HFF-Myc (cell line): ENCODE results near the gene NPR3.

Experiments
- DNase-seq: peaks from one replicate; pipeline ENCODE4 v3.0.0-alpha.2; 2011; ENCODE audit warnings: low read depth; ENCODE audit errors: extremely low read depth
- H3K4me3 ChIP-seq: replicated peaks from 2 replicates; pipeline ENCODE4 v1.5.1; 2011; ENCODE audit warnings: low read depth, mild to moderate bottlenecking, control low read depth, low read length
- TF ChIP-seq, protein P1 (sequence below): IDR thresholded peaks from 2 replicates; pipeline ENCODE4 v1.5.1; 2012; ENCODE audit warnings: mild to moderate bottlenecking, low read depth, low read length, control low read depth; ENCODE audit errors: missing control alignments

Gene NPR3

GRCh38 chr5:32711362-32711680 lies 200 bp downstream of the NPR3 start:
- H3K4me3 ChIP-seq = peak overlapping the region; percentile 40
- TF ChIP-seq, protein P1, sequence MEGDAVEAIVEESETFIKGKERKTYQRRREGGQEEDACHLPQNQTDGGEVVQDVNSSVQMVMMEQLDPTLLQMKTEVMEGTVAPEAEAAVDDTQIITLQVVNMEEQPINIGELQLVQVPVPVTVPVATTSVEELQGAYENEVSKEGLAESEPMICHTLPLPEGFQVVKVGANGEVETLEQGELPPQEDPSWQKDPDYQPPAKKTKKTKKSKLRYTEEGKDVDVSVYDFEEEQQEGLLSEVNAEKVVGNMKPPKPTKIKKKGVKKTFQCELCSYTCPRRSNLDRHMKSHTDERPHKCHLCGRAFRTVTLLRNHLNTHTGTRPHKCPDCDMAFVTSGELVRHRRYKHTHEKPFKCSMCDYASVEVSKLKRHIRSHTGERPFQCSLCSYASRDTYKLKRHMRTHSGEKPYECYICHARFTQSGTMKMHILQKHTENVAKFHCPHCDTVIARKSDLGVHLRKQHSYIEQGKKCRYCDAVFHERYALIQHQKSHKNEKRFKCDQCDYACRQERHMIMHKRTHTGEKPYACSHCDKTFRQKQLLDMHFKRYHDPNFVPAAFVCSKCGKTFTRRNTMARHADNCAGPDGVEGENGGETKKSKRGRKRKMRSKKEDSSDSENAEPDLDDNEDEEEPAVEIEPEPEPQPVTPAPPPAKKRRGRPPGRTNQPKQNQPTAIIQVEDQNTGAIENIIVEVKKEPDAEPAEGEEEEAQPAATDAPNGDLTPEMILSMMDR = no peak
- DNase-seq = no peak

DNA sequence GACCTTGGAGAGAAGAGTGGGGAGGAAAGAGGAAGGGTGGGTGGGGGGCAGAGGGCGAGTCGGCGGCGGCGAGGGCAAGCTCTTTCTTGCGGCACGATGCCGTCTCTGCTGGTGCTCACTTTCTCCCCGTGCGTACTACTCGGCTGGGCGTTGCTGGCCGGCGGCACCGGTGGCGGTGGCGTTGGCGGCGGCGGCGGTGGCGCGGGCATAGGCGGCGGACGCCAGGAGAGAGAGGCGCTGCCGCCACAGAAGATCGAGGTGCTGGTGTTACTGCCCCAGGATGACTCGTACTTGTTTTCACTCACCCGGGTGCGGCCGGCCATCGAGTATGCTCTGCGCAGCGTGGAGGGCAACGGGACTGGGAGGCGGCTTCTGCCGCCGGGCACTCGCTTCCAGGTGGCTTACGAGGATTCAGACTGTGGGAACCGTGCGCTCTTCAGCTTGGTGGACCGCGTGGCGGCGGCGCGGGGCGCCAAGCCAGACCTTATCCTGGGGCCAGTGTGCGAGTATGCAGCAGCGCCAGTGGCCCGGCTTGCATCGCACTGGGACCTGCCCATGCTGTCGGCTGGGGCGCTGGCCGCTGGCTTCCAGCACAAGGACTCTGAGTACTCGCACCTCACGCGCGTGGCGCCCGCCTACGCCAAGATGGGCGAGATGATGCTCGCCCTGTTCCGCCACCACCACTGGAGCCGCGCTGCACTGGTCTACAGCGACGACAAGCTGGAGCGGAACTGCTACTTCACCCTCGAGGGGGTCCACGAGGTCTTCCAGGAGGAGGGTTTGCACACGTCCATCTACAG lies 760 bp downstream of the NPR3 start:
- TF ChIP-seq, protein P1 = no peak
- DNase-seq = no peak
- H3K4me3 ChIP-seq = peak overlapping the region; percentile 40

GRCh38 chr5:32712481-32713360 lies 1.6 kb downstream of the NPR3 start:
- peak overlapping the region; percentile 40 for H3K4me3 ChIP-seq
- DNase-seq = no peak
- TF ChIP-seq, protein P1 = peak; percentile 17

- DNase-seq = no peak
- peak overlapping the region; percentile 40 for H3K4me3 ChIP-seq
- TF ChIP-seq, protein P1 = no peak
These were observed 2.2 kb downstream of the NPR3 start for GRCh38 chr5:32713361-32713769.

- TF ChIP-seq, protein P1 = no peak
- H3K4me3 ChIP-seq = peak overlapping the region; percentile 40
- no peak for DNase-seq
These were observed 2.8 kb downstream of the NPR3 start for GRCh38 chr5:32713770-32714381.

DNA sequence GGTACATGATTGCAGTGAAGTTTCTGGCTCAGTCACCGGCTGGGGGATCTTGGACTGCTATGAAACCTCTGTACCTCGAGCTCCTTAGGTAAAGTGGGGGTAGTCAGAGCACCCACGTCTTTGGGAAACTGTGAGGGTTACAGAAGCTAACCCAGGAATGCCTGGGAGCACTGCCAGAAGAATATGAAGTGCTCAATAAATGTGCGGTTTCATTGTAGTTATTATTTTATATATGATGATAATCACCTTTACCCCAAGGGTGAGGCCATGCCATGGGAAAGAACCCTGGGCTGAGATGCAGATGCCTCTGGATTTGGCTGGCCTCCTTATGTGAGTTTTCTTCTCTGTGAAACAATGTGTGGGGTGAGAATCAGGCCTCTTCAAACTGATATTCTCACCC lies 3.7 kb downstream of the NPR3 start:
- DNase-seq = no peak
- TF ChIP-seq, protein P1 = no peak
- H3K4me3 ChIP-seq = no peak overlapping the region
